Mucosa of descending colon (tissue), 3 donors: ENCODE data around the gene CMTM2. TPM values are rescaled to one million over a fixed set of nuclear protein-coding genes. Genes with fewer than 3 reads are reported as not detected.

Experiments used
- ATAC-seq: fragments of 200-7000 bp; cut with Tn5 transposase; one replicate; pipeline ENCODE4 v1.9.1; 2020; ENCODE audit warnings: mild to moderate bottlenecking, moderate library complexity
- DNase-seq, 3 donors: peaks; one replicate each; pipeline ENCODE4 v3.0.0-alpha.2; 2020
- H3K36me3 ChIP-seq: fragments of 200-600 bp; one replicate; pipeline ENCODE4 v1.8.0; 2021; ENCODE audit warnings: low read depth, mild to moderate bottlenecking
- H3K4me1 ChIP-seq: fragments of 200-600 bp; one replicate; pipeline ENCODE4 v1.8.0; 2021; ENCODE audit warnings: low read depth, mild to moderate bottlenecking
- H3K4me3 ChIP-seq: fragments of 200-600 bp; one replicate; pipeline ENCODE4 v1.8.0; 2021; ENCODE audit warnings: mild to moderate bottlenecking
- H3K9me3 ChIP-seq: fragments of 200-600 bp; one replicate; pipeline ENCODE4 v1.8.0; 2021; ENCODE audit warnings: mild to moderate bottlenecking
- CTCF ChIP-seq: fragments of 200-600 bp; IDR thresholded peaks from one replicate; pipeline ENCODE4 v1.8.0; 2022; ENCODE audit warnings: antibody characterized with exemption, mild to moderate bottlenecking
- intact Hi-C, 2 donors: fragments of 100-400 bp; cut with DNase I in 1 of 2; cut with micrococcal nuclease in 1 of 2; formaldehyde crosslinking; loops; one replicate each; pipeline versions ENCODE4 v1.11.0 to v1.11.1; 2022; cut with DNase I, micrococcal nuclease
- total RNA-seq, 3 donors: library from RNA; stranded (reverse); fragmentation: NEBNext Ultra II Directional in 2 of 3; extraction: Animal tissue kit (Norgen Biotek cat#: 25700) in 2 of 3; gene quantifications; one replicate each; pipeline versions ENCODE4 v1.2.1 to v1.2.4, GENCODE V29; 2021 to 2023
- donor health status: DM: no; HTN: no; CAD: no; lungs with moderate emphysema.
- donor health status: DM: no; HTN: no; CAD: no.
- donor health status: DM: no; HTN: yes; CAD: no.

Gene CMTM2
- total RNA-seq, 3 donors from 2014 or later, result 0.46 TPM; not detected in 2

GRCh38 chr16:66569827-66570405 is 9.3 kb upstream of the CMTM2 start:
- no peak for DNase-seq
- intact Hi-C loops, result no loop called here
- no peaks in the 10 kb centered on the region for H3K9me3 ChIP-seq
- ATAC-seq, result peak; percentile 75
- no peaks in the 10 kb centered on the region for H3K36me3 ChIP-seq
- no peak for TF ChIP-seq CTCF
- no peaks in the 10 kb centered on the region for H3K4me1 ChIP-seq
- no peak overlapping the region for H3K4me3 ChIP-seq

GRCh38 chr16:66572356-66572755 is 6.9 kb upstream of the CMTM2 start:
- intact Hi-C loops, result no loop called here
- DNase-seq (no peak), ATAC-seq (no peak)
- no peak overlapping the region for H3K4me3 ChIP-seq
- H3K36me3 ChIP-seq, result no peaks in the 10 kb centered on the region
- no peak for TF ChIP-seq CTCF
- no peaks in the 10 kb centered on the region for H3K4me1 ChIP-seq
- H3K9me3 ChIP-seq, result no peaks in the 10 kb centered on the region

- no peaks in the 10 kb centered on the region for H3K36me3 ChIP-seq
- intact Hi-C loops, result no loop called here
- peaks cover 4% of the 10 kb centered on the region for H3K4me1 ChIP-seq
- TF ChIP-seq CTCF, result no peak
- DNase-seq (no peak), ATAC-seq (no peak)
- no peak overlapping the region for H3K4me3 ChIP-seq
- H3K9me3 ChIP-seq, result no peaks in the 10 kb centered on the region
Observed at GRCh38 chr16:66574081-66574480, 5.2 kb upstream of the CMTM2 start.

- no peaks in the 10 kb centered on the region for H3K9me3 ChIP-seq
- no peak overlapping the region for H3K4me3 ChIP-seq
- H3K4me1 ChIP-seq, result peaks cover 8% of the 10 kb centered on the region
- no peak for ATAC-seq
- no peaks in the 10 kb centered on the region for H3K36me3 ChIP-seq
- DNase-seq, result no peak
- TF ChIP-seq CTCF, result no peak
- intact Hi-C loops, result no loop called here
Observed at GRCh38 chr16:66574531-66574930, 4.7 kb upstream of the CMTM2 start.

- H3K4me1 ChIP-seq, result peaks cover 9% of the 10 kb centered on the region
- no peaks in the 10 kb centered on the region for H3K9me3 ChIP-seq
- TF ChIP-seq CTCF, result no peak
- intact Hi-C loops, result no loop called here
- no peaks in the 10 kb centered on the region for H3K36me3 ChIP-seq
- DNase-seq, result no peak
- ATAC-seq, result no peak
- H3K4me3 ChIP-seq, result no peak overlapping the region
Observed at GRCh38 chr16:66575060-66575459, 4.2 kb upstream of the CMTM2 start.

- TF ChIP-seq CTCF, result no peak
- ATAC-seq, result no peak
- Histone ChIP-seq H3K4me1 (peaks cover 9% of the 10 kb centered on the region), H3K36me3 (no peaks in the 10 kb centered on the region), H3K4me3 (no peak overlapping the region), H3K9me3 (no peaks in the 10 kb centered on the region)
- intact Hi-C loops, result no loop called here
- no peak for DNase-seq
Observed at GRCh38 chr16:66576296-66576695, 3.0 kb upstream of the CMTM2 start.
